Gastroesophageal sphincter (tissue), 4 donors: ENCODE data around the gene CXorf49. TPM values are rescaled to one million over a fixed set of nuclear protein-coding genes. Genes with fewer than 3 reads are reported as not detected.
"Not testable (repeated sequence)": the region's sequence is repeated elsewhere in the genome, so short reads cannot be mapped to it uniquely, and the experiment has no call there.

ENCODE experiments used
- ATAC-seq: fragments of 150-250 bp; one replicate; pipeline ENCODE4 v1.9.1; 2016; ENCODE audit warnings: mild to moderate bottlenecking, moderate library complexity
- H3K27ac ChIP-seq, 4 donors: fragments of 200-600 bp; sonication (generic) in 3 of 4; 1 replicate in 3 of 4; 2 replicates in 1 of 4; pipeline ENCODE4 v1.5.1; 2016 to 2019
- H3K27me3 ChIP-seq: fragments of 200-600 bp; sonication (generic); one replicate; pipeline ENCODE4 v1.5.1; 2019
- H3K36me3 ChIP-seq, 2 donors: fragments of 200-600 bp; sonication (generic); one replicate each; pipeline ENCODE4 v1.5.1; 2019; ENCODE audit warnings: control low read depth in 1 of 2
- H3K4me1 ChIP-seq, 3 donors: fragments of 200-600 bp; sonication (generic); 1 replicate in 2 of 3; 2 replicates in 1 of 3; pipeline ENCODE4 v1.5.1; 2016 to 2019; ENCODE audit warnings: control low read depth in 2 of 3
- H3K4me3 ChIP-seq, 2 donors: fragments of 200-600 bp; sonication (generic); one replicate each; pipeline ENCODE4 v1.5.1; 2019; ENCODE audit warnings: mild to moderate bottlenecking in 1 of 2, moderate library complexity in 1 of 2
- H3K9me3 ChIP-seq, 3 donors: fragments of 200-600 bp; sonication (generic); one replicate each; pipeline ENCODE4 v1.5.1; 2017 to 2019; ENCODE audit warnings: control low read depth in 2 of 3
- WGBS, 2 donors: methylation state at CpG; one replicate each; pipeline ENCODE4 v1.1.5; 2018; ENCODE audit warnings: low coverage in 1 of 2; 5-methylcytosine and 5-hydroxymethylcytosine counted together
- total RNA-seq, 4 donors: library from RNA; depleted of rRNA; stranded (reverse); fragments of >200 nt; gene quantifications; one replicate each; pipeline ENCODE4 v1.1.0, GENCODE V29; 2016

The CXorf49 gene
- not detected for total RNA-seq

GRCh38 chrX:71718185-71718584 is at the start of gene CXorf49:
CXorf49 (minus strand) TSS chrX:71718285; CDS start chrX:71718151, 134 bp downstream.
- not testable (repeated sequence) for H3K9me3 ChIP-seq, H3K36me3 ChIP-seq, ATAC-seq, H3K4me3 ChIP-seq, H3K27ac ChIP-seq, H3K4me1 ChIP-seq, H3K27me3 ChIP-seq
- no CpG with 5 or more reads among the region's 30 CpGs for WGBS, 2 donors

DNA sequence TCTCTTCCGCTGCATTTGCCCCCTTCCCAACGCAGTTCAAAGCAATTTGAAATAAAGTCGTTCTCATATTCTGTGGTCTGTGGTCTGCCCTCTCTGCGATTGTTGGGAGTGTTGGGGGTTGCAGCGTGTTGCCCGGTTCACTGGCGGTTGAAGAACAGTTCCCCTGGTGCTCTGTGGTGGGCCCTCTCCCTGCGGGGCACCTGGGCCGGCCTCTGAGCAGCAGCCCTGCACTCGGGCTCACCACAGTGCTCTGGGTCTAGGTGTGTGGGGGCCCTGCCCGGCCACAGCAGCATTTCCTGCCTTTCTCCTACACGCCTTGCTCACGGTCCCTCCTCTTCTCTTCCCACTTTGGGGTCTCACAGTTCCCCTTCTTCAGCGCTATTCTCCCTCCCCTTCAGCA is 49.0 kb upstream of the CXorf49 start:
- not testable (repeated sequence) for H3K9me3 ChIP-seq, H3K4me3 ChIP-seq, H3K4me1 ChIP-seq, H3K27ac ChIP-seq, H3K27me3 ChIP-seq, H3K36me3 ChIP-seq, ATAC-seq
- no CpG with 5 or more reads among the region's 14 CpGs for WGBS, 2 donors

DNA sequence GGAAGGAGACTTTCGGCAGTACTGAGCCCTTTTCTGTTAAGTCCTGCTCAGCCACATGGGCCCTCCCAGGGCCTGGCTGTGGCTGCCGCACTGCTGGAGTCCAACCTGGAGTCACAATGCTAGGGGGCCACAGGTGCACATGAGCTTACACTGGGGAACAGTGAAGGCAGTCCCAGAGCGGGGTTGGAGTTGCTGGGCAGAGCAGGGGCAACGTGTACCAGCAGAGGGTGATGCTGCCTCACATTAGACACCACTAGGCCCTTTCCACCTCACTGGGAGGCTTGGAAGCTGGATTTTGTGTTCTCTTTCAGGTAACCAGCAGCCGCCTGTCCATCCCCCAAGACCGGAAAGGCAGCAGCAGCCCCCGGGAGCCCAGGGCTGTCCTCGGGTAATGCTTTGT is 47.5 kb upstream of the CXorf49 start:
- not testable (repeated sequence) for H3K27ac ChIP-seq, H3K36me3 ChIP-seq, H3K4me1 ChIP-seq, ATAC-seq, H3K4me3 ChIP-seq, H3K9me3 ChIP-seq, H3K27me3 ChIP-seq
- WGBS, 2 donors = no CpG with 5 or more reads among the region's 8 CpGs

DNA sequence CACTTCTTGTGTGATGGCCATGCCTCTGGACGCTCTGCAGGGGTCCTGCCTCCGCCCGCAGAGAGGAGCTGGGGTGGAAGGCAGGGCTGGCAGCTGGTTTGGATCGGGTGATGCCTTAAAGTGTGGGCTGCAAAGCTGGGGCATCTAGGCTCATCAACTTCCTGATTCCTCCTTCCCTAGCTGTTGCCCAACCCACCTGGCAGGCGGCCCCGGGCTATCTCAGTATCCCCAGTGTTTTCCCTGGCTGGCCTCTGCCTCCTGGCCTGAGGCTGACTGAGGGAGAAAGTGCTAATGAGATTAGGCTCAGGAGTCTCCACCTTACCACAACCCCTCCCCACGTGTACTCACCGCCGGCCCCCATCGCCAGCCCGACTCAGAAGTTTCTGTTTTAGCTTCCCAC is 46.7 kb upstream of the CXorf49 start:
- not testable (repeated sequence) for H3K4me3 ChIP-seq, H3K27ac ChIP-seq, H3K27me3 ChIP-seq, H3K4me1 ChIP-seq, ATAC-seq, H3K9me3 ChIP-seq, H3K36me3 ChIP-seq
- no CpG with 5 or more reads among the region's 11 CpGs for WGBS, 2 donors

- H3K27ac ChIP-seq, H3K27me3 ChIP-seq, H3K4me1 ChIP-seq, H3K36me3 ChIP-seq, H3K4me3 ChIP-seq, ATAC-seq, H3K9me3 ChIP-seq: not testable (repeated sequence)
- WGBS, 2 donors = no CpG with 5 or more reads among the region's 34 CpGs
These were observed 45.0 kb upstream of the CXorf49 start, which contains the start of gene CXorf49B for GRCh38 chrX:71763049-71763448. CXorf49B (plus strand) TSS chrX:71763349; CDS start chrX:71763424, 75 bp downstream.

GRCh38 chrX:71760688-71761281 is 42.7 kb upstream of the CXorf49 start:
- not testable (repeated sequence) for H3K9me3 ChIP-seq, H3K4me3 ChIP-seq, H3K27me3 ChIP-seq, H3K4me1 ChIP-seq, ATAC-seq, H3K27ac ChIP-seq, H3K36me3 ChIP-seq
- no CpG with 5 or more reads among the region's 20 CpGs for WGBS, 2 donors

DNA sequence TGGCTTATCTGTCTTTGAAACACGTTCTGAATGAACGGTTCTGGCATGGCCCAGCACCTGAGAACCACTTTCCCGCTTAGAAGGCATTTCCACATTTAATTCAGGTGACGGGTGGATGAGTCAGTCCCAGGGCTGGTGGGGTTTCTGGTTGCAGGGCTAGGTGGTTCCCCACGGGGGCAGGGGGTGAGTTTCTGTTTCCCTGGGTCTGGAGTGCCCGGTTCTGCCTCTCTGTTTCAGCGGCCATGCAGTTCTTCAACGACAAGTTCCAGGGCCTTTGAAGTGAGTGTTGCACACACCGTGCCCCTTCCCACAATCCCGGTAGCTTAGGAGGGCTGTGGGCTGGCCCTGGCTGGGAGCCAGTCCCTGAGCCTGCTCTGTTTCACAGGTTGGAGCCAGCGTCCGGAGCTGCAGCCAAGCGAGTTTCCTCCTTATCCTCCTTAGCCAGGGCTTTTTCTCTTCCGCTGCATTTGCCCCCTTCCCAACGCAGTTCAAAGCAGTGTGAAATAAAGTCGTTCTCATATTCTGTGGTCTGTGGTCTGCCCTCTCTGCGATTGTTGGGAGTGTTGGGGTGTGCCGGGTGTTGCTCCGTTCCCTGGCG is 2.3 kb upstream of the CXorf49 start:
- H3K27me3 ChIP-seq, H3K27ac ChIP-seq, H3K4me1 ChIP-seq, ATAC-seq, H3K36me3 ChIP-seq, H3K4me3 ChIP-seq, H3K9me3 ChIP-seq: not testable (repeated sequence)
- WGBS, 2 donors = no CpG with 5 or more reads among the region's 20 CpGs

GRCh38 chrX:71719195-71719594 is 1.1 kb upstream of the CXorf49 start:
- no CpG with 5 or more reads among the region's 30 CpGs for WGBS, 2 donors
- ATAC-seq, H3K36me3 ChIP-seq, H3K4me1 ChIP-seq, H3K9me3 ChIP-seq, H3K4me3 ChIP-seq, H3K27me3 ChIP-seq, H3K27ac ChIP-seq: not testable (repeated sequence)

- H3K27ac ChIP-seq, H3K4me3 ChIP-seq, H3K36me3 ChIP-seq, H3K9me3 ChIP-seq, H3K27me3 ChIP-seq, ATAC-seq, H3K4me1 ChIP-seq: not testable (repeated sequence)
- WGBS, 2 donors = no CpG with 5 or more reads among the region's 12 CpGs
These were observed 1.8 kb downstream of the CXorf49 start for GRCh38 chrX:71716323-71716722.

- not testable (repeated sequence) for H3K4me3 ChIP-seq, H3K27me3 ChIP-seq, H3K9me3 ChIP-seq, ATAC-seq, H3K4me1 ChIP-seq, H3K27ac ChIP-seq, H3K36me3 ChIP-seq
- no CpG with 5 or more reads among the region's 8 CpGs for WGBS, 2 donors
These were observed 2.5 kb downstream of the CXorf49 start for GRCh38 chrX:71715551-71715950.

DNA sequence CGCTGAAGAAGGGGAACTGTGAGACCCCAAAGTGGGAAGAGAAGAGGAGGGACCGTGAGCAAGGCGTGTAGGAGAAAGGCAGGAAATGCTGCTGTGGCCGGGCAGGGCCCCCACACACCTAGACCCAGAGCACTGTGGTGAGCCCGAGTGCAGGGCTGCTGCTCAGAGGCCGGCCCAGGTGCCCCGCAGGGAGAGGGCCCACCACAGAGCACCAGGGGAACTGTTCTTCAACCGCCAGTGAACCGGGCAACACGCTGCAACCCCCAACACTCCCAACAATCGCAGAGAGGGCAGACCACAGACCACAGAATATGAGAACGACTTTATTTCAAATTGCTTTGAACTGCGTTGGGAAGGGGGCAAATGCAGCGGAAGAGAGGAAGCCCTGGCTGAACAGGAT is 4.0 kb downstream of the CXorf49 start:
- not testable (repeated sequence) for H3K9me3 ChIP-seq, H3K36me3 ChIP-seq, H3K4me1 ChIP-seq, H3K4me3 ChIP-seq, H3K27ac ChIP-seq, ATAC-seq, H3K27me3 ChIP-seq
- WGBS, 2 donors = no CpG with 5 or more reads among the region's 14 CpGs

GRCh38 chrX:71702853-71703252 is 15.2 kb downstream of the CXorf49 start:
- not testable (repeated sequence) for H3K36me3 ChIP-seq, H3K27me3 ChIP-seq, ATAC-seq, H3K4me3 ChIP-seq, H3K27ac ChIP-seq, H3K9me3 ChIP-seq, H3K4me1 ChIP-seq
- no CpG with 5 or more reads among the region's 12 CpGs for WGBS, 2 donors

- not testable (repeated sequence) for H3K4me3 ChIP-seq, ATAC-seq, H3K36me3 ChIP-seq, H3K27ac ChIP-seq, H3K9me3 ChIP-seq, H3K4me1 ChIP-seq, H3K27me3 ChIP-seq
- no CpG with 5 or more reads among the region's 4 CpGs for WGBS, 2 donors
These were observed 19.1 kb downstream of the CXorf49 start for GRCh38 chrX:71699023-71699344.

GRCh38 chrX:71698299-71699022 is 19.6 kb downstream of the CXorf49 start:
- peak; percentile 31 for ATAC-seq

More at GRCh38 chrX:71698299-71699022, 19.6 kb downstream of the CXorf49 start:
- not testable (repeated sequence) for H3K4me3 ChIP-seq, H3K27ac ChIP-seq, H3K9me3 ChIP-seq, H3K27me3 ChIP-seq, H3K4me1 ChIP-seq, H3K36me3 ChIP-seq
- WGBS, 2 donors = no CpG with 5 or more reads among the region's 12 CpGs
